Adrenal gland (tissue), 12 donors: ENCODE measurements around the gene NXPE1. TPM values are rescaled to one million over a fixed set of nuclear protein-coding genes. Genes with fewer than 3 reads are reported as not detected.

Experiments used
- DNase-seq, 7 donors: peaks; one replicate each; pipeline ENCODE4 v3.0.0-alpha.2; 2019 to 2020
- H3K27ac ChIP-seq, 5 donors: fragments of 200-600 bp; sonication (generic) in 4 of 5; 1 replicate in 3 of 5; 2 replicates in 2 of 5; pipeline versions ENCODE4 v1.5.1 to v1.8.0; 2016 to 2020; ENCODE audit warnings: mild to moderate bottlenecking in 1 of 5
- H3K27me3 ChIP-seq: fragments of 200-600 bp; 2 replicates; pipeline ENCODE4 v1.8.0; 2021
- H3K36me3 ChIP-seq, 2 donors: fragments of 200-600 bp; replicated peaks in 1 of 2; 1 replicate in 1 of 2; 2 replicates in 1 of 2; pipeline versions ENCODE4 v1.5.1 to v1.8.0; 2018 to 2022
- H3K4me1 ChIP-seq, 2 donors: fragments of 200-600 bp; replicated peaks in 1 of 2; 1 replicate in 1 of 2; 2 replicates in 1 of 2; pipeline versions ENCODE4 v1.5.1 to v1.8.0; 2018 to 2021
- H3K4me3 ChIP-seq, 4 donors: fragments of 200-600 bp; sonication (generic) in 3 of 4; one replicate each; pipeline ENCODE4 v1.5.1; 2016 to 2018
- H3K9me3 ChIP-seq, 3 donors: fragments of 200-600 bp; sonication (generic) in 1 of 3; replicated peaks in 1 of 3; 1 replicate in 2 of 3; 2 replicates in 1 of 3; pipeline versions ENCODE4 v1.5.1 to v1.8.0; 2016 to 2021
- CTCF ChIP-seq, 6 experiments: fragments of 450-650 bp in 4 of 6; fragments of 200-600 bp in 2 of 6; sonication (generic) in 1 of 6; IDR thresholded peaks; 1 replicate in 5 of 6; 2 replicates in 1 of 6; pipeline versions ENCODE4 v1.5.1 to v1.8.0; 2016 to 2021; ENCODE audit warnings: antibody characterized with exemption in 6 of 6, mild to moderate bottlenecking in 2 of 6, moderate library complexity in 1 of 6
- POLR2A ChIP-seq, 2 donors: fragments of 450-650 bp; IDR thresholded peaks; one replicate each; pipeline ENCODE4 v1.6.1; 2017; ENCODE audit warnings: antibody characterized with exemption in 2 of 2, mild to moderate bottlenecking in 2 of 2, moderate library complexity in 1 of 2
- WGBS, 4 donors: extraction: QIAGEN DNeasy Blood & Tissue Kit in 2 of 4; methylation state at CpG; one replicate each; pipeline versions ENCODE4 v1.1.5 to v1.1.7; 2013 to 2017; 5-methylcytosine and 5-hydroxymethylcytosine counted together
- intact Hi-C, 2 donors: fragments of 100-400 bp; cut with DNase I; formaldehyde crosslinking; loops; one replicate each; pipeline versions ENCODE4 v1.14.1 to v1.15.0; 2022 to 2023
- polyA plus RNA-seq, 3 donors: library from polyadenylated mRNA; stranded (reverse); fragments of 200-250 nt in 2 of 3; fragments of 350-450 nt in 1 of 3; fragmentation: Illumina TruSeq in 1 of 3; extraction: RNeasy Lipid Tissue Mini Kit (QIAGEN cat#74804) in 1 of 3; gene quantifications; one replicate each; pipeline ENCODE4 v1.2.3, GENCODE V29; 2013 to 2014
- total RNA-seq, 9 donors: library from RNA; depleted of rRNA in 4 of 9; stranded (reverse); fragments of >200 nt in 4 of 9; fragments of 120-200 nt in 1 of 9; fragmentation: NEBNext Ultra II Directional in 1 of 9; extraction: Animal tissue kit (Norgen Biotek cat#: 25700) in 1 of 9; gene quantifications; one replicate each; pipeline versions ENCODE4 v1.1.0 to v1.2.4, GENCODE V29; 2013 to 2023
- donor health status: healthy with polysubstance abuse.
- donor health status: Bipolar disorder and iron deficiency.
- donor health status: DM: yes; HTN: yes; CAD: no.
- donor health status: DM: no; HTN: no; CAD: no.
- donor health status: DM: no; HTN: no; CAD: no.
- donor health status: DM: yes; HTN: yes; CAD: no.

Gene NXPE1
- total and polyA plus RNA-seq, 12 donors = 0.15 TPM; not detected in 11

DNA sequence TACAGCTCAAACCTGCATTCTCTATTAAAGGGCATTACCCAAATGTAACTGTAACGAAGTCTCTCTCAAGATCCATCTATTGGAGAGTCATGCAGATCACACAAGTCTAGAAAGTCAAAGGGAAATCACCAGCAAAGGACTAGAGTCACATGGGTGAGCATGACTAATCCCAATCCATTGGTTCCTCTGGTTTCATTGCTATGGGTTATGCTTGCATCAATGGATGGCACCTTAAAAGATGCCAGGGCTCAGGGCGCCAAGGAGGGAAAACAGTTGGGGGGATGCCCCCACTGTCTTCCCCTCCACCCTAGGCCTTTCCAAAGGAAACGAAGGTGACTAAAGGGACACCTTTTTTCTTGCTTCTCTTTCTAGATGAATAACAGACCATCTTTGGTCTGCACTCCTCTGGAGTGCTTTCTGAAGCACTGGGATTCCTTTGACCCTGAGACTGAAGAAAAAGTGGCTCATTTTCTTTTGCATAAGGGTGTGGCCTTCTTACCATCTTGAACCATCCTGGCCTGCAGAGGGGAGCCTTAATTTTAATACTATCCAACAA lies 27.8 kb upstream of the NXPE1 start:
- H3K9me3 ChIP-seq = peaks cover 0 to 22% (median 0%) of the 10 kb centered on the region in 3 donors
- no peaks in the 10 kb centered on the region for H3K4me1 ChIP-seq
- TF ChIP-seq POLR2A (IDR thresholded peaks at IDR 0.05) (no peak), CTCF (IDR thresholded peaks at IDR 0.05) (no peak)
- WGBS, 4 donors = 69 to 82% (median 80%) methylated on average over 3 of the region's 3 CpGs
- no peaks in the 10 kb centered on the region for H3K36me3 ChIP-seq
- H3K4me3 ChIP-seq = no peak overlapping the region
- intact Hi-C loops = no loop called here
- no peaks in the 10 kb centered on the region for H3K27me3 ChIP-seq
- no peak overlapping the region for H3K27ac ChIP-seq
- no peak for DNase-seq

GRCh38 chr11:114586797-114587196 lies 27.1 kb upstream of the NXPE1 start:
- no peak for TF ChIP-seq CTCF (IDR thresholded peaks at IDR 0.05)
- no peak for TF ChIP-seq POLR2A (IDR thresholded peaks at IDR 0.05)
- DNase-seq = no peak
- Histone ChIP-seq H3K4me3 (no peak overlapping the region), H3K27me3 (no peaks in the 10 kb centered on the region), H3K27ac (no peak overlapping the region), H3K4me1 (no peaks in the 10 kb centered on the region), H3K9me3 (peaks cover 0 to 22% (median 0%) of the 10 kb centered on the region in 3 donors), H3K36me3 (no peaks in the 10 kb centered on the region)
- WGBS, 4 donors = 84 to 93% (median 90%) methylated on average over 5 of the region's 5 CpGs
- intact Hi-C loops = no loop called here

DNA sequence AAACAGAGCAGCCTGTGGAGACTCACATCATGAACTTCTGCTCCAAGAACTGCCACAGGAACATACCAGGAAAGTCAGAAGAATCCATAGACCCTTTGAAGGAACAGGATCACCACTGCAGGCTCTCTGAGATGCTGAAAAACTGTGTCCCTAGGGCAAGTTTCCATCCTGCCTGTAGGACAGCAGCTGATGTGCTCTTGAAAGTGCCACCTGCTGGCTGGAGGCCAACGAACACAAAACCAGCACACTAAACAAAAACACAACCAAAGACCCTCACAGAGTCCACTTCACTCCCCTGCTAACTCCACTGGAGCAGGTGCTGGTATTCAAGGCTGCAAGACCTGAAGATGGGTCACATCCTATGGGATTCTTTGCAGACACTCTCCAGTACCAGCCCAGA lies 12.0 kb upstream of the NXPE1 start:
- H3K4me3 ChIP-seq = no peak overlapping the region
- DNase-seq = no peak
- H3K27me3 ChIP-seq = no peaks in the 10 kb centered on the region
- no peak overlapping the region for H3K27ac ChIP-seq
- no peaks in the 10 kb centered on the region for H3K36me3 ChIP-seq
- WGBS, 4 donors = 22 to 40% (median 40%) methylated on average over 1 of the region's 1 CpG; no CpG with 5 or more reads in 1 of the 4 donors
- H3K9me3 ChIP-seq = no peaks in the 10 kb centered on the region
- no peaks in the 10 kb centered on the region for H3K4me1 ChIP-seq
- TF ChIP-seq CTCF (IDR thresholded peaks at IDR 0.05) = no peak
- TF ChIP-seq POLR2A (IDR thresholded peaks at IDR 0.05) = no peak
- intact Hi-C loops = no loop called here

DNA sequence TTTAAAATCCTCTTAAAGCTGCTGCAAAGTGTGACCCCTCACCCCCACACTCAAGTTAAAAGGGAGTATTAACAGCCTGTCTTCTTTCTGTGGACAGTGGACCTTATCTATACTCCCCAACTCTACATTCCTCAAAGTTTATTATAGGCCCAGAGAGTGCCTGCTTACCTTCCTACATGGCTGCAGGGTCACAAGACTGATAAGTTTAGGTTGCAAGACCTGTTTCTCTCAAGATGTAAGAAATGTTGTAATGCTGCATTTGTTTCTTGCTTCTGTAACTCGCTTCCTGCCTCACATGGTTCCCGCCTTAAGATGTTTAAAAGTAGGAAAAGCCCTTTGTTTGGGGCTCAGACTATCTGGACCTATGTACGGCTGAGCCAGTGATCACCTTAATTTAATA lies 10.1 kb upstream of the NXPE1 start:
- no peaks in the 10 kb centered on the region for H3K9me3 ChIP-seq
- DNase-seq = no peak
- intact Hi-C loops = no loop called here
- no peak overlapping the region for H3K4me3 ChIP-seq
- H3K27ac ChIP-seq = no peak overlapping the region
- H3K36me3 ChIP-seq = no peaks in the 10 kb centered on the region
- TF ChIP-seq POLR2A (IDR thresholded peaks at IDR 0.05) (no peak), CTCF (IDR thresholded peaks at IDR 0.05) (no peak)
- WGBS, 4 donors = 73 to 91% (median 90%) methylated on average over 3 of the region's 3 CpGs
- H3K4me1 ChIP-seq = no peaks in the 10 kb centered on the region
- H3K27me3 ChIP-seq = no peaks in the 10 kb centered on the region
